Large intestine (tissue), 3 donors: Measurements from ENCODE around the gene MAML2. TPM values are rescaled to one million over a fixed set of nuclear protein-coding genes. Genes with fewer than 3 reads are reported as not detected.
A peak's percentile ranks its signal among the peaks of the same experiment; 100 is the strongest.

Source experiments
- DNase-seq, 2 donors: peaks; one replicate each; pipeline versions ENCODE4 v3.0.0 to v3.0.0-alpha.2; 2013
- H3K27ac ChIP-seq: one replicate; pipeline ENCODE4 v1.5.1; 2013; ENCODE audit warnings: low read length
- H3K27me3 ChIP-seq: 2 replicates; pipeline ENCODE4 v1.6.1; 2013; ENCODE audit warnings: low read length; ENCODE audit not compliant: control insufficient read depth, insufficient read depth
- H3K36me3 ChIP-seq: 2 replicates; pipeline ENCODE4 v1.6.1; 2013; ENCODE audit warnings: low read length; ENCODE audit not compliant: control insufficient read depth, insufficient read depth
- H3K4me1 ChIP-seq: one replicate; pipeline ENCODE4 v1.6.1; 2013; ENCODE audit warnings: low read length; ENCODE audit not compliant: control insufficient read depth, insufficient read depth
- H3K4me3 ChIP-seq: one replicate; pipeline ENCODE4 v1.5.1; 2013; ENCODE audit warnings: low read length
- H3K9me3 ChIP-seq: one replicate; pipeline ENCODE4 v1.6.1; 2013; ENCODE audit warnings: mild to moderate bottlenecking, low read depth, low read length, moderate library complexity; ENCODE audit not compliant: control insufficient read depth
- WGBS: methylation state at CpG from one replicate; pipeline ENCODE4 v1.1.5; 2013; ENCODE audit warnings: low lambda C conversion rate; ENCODE audit not compliant: insufficient coverage; 5-methylcytosine and 5-hydroxymethylcytosine counted together
- polyA plus RNA-seq: library from polyadenylated mRNA; unstranded; fragments of 120-200 nt; gene quantifications from one replicate; pipeline ENCODE4 v1.2.1, GENCODE V29; 2013

The MAML2 gene
- polyA plus RNA-seq, 1 donor, result 11.2 TPM

GRCh38 chr11:96367342-96367741 is 24.3 kb upstream of the MAML2 start:
- Histone ChIP-seq H3K9me3 (peaks cover 5% of the 10 kb centered on the region), H3K27ac (no peak overlapping the region), H3K36me3 (peaks cover 13% of the 10 kb centered on the region), H3K4me3 (no peak overlapping the region), H3K4me1 (no peaks in the 10 kb centered on the region), H3K27me3 (no peaks in the 10 kb centered on the region)
- no CpG with 5 or more reads among the region's 2 CpGs for WGBS
- DNase-seq, result no peak

GRCh38 chr11:96366024-96366423 is 23.0 kb upstream of the MAML2 start:
- no CpG with 5 or more reads among the region's 1 CpG for WGBS
- no peaks in the 10 kb centered on the region for H3K27me3 ChIP-seq
- peaks cover 13% of the 10 kb centered on the region for H3K36me3 ChIP-seq
- H3K27ac ChIP-seq, result no peak overlapping the region
- H3K4me3 ChIP-seq, result no peak overlapping the region
- peaks cover 5% of the 10 kb centered on the region for H3K9me3 ChIP-seq
- H3K4me1 ChIP-seq, result no peaks in the 10 kb centered on the region
- no peak for DNase-seq

- H3K4me1 ChIP-seq, result no peaks in the 10 kb centered on the region
- H3K4me3 ChIP-seq, result no peak overlapping the region
- H3K36me3 ChIP-seq, result peaks cover 13% of the 10 kb centered on the region
- no CpG with 5 or more reads among the region's 1 CpG for WGBS
- peaks cover 5% of the 10 kb centered on the region for H3K9me3 ChIP-seq
- H3K27me3 ChIP-seq, result no peaks in the 10 kb centered on the region
- no peak overlapping the region for H3K27ac ChIP-seq
- DNase-seq, result no peak
These were observed 22.5 kb upstream of the MAML2 start for GRCh38 chr11:96365493-96365892.

GRCh38 chr11:96361778-96362177 is 18.8 kb upstream of the MAML2 start:
- 100% methylated on average over 1 of the region's 2 CpGs for WGBS
- no peak overlapping the region for H3K4me3 ChIP-seq
- H3K27ac ChIP-seq, result no peak overlapping the region
- peaks cover 9% of the 10 kb centered on the region for H3K36me3 ChIP-seq
- H3K9me3 ChIP-seq, result no peaks in the 10 kb centered on the region
- no peaks in the 10 kb centered on the region for H3K27me3 ChIP-seq
- DNase-seq, result no peak
- no peaks in the 10 kb centered on the region for H3K4me1 ChIP-seq

- Histone ChIP-seq H3K36me3 (peaks cover 12% of the 10 kb centered on the region), H3K4me1 (no peaks in the 10 kb centered on the region)
- WGBS, result no CpG with 5 or more reads among the region's 3 CpGs
These were observed 15.3 kb upstream of the MAML2 start for GRCh38 chr11:96358321-96358720.

GRCh38 chr11:96357794-96358193 is 14.8 kb upstream of the MAML2 start:
- H3K4me3 ChIP-seq, result no peak overlapping the region
- peaks cover 12% of the 10 kb centered on the region for H3K36me3 ChIP-seq
- WGBS, result 100% methylated on average over 1 of the region's 1 CpG
- no peaks in the 10 kb centered on the region for H3K27me3 ChIP-seq
- H3K9me3 ChIP-seq, result no peaks in the 10 kb centered on the region
- DNase-seq, result no peak
- H3K4me1 ChIP-seq, result no peaks in the 10 kb centered on the region
- H3K27ac ChIP-seq, result no peak overlapping the region

More at GRCh38 chr11:96358321-96358720, 15.3 kb upstream of the MAML2 start:
- H3K27ac ChIP-seq, result no peak overlapping the region
- no peaks in the 10 kb centered on the region for H3K9me3 ChIP-seq
- DNase-seq, result no peak
- no peak overlapping the region for H3K4me3 ChIP-seq
- no peaks in the 10 kb centered on the region for H3K27me3 ChIP-seq

- Histone ChIP-seq H3K4me3 (no peak overlapping the region), H3K27ac (no peak overlapping the region), H3K36me3 (peaks cover 12% of the 10 kb centered on the region), H3K9me3 (no peaks in the 10 kb centered on the region), H3K4me1 (no peaks in the 10 kb centered on the region), H3K27me3 (no peaks in the 10 kb centered on the region)
- DNase-seq, result no peak
- 100% methylated on average over 3 of the region's 4 CpGs for WGBS
These were observed 13.9 kb upstream of the MAML2 start for GRCh38 chr11:96356848-96357247.

GRCh38 chr11:96342014-96342960 is 708 bp downstream of the MAML2 start:
- peak overlapping the region; percentile 84 for H3K27ac ChIP-seq
- peak in 1 of 2 donors; percentile 65 for DNase-seq

GRCh38 chr11:96341211-96342013 is 1.6 kb downstream of the MAML2 start:
- Histone ChIP-seq H3K27me3 (no peaks in the 10 kb centered on the region), H3K4me3 (peak overlapping the region; percentile 74), H3K36me3 (no peaks in the 10 kb centered on the region), H3K9me3 (no peaks in the 10 kb centered on the region), H3K27ac (peak overlapping the region; percentile 84), H3K4me1 (peaks cover 40% of the 10 kb centered on the region)
- WGBS, result no CpG with 5 or more reads among the region's 26 CpGs
- peak; percentile 55 to 85 for DNase-seq

More at GRCh38 chr11:96342014-96342960, 708 bp downstream of the MAML2 start:
- Histone ChIP-seq H3K36me3 (no peaks in the 10 kb centered on the region), H3K4me1 (peaks cover 35% of the 10 kb centered on the region), H3K9me3 (no peaks in the 10 kb centered on the region), H3K27me3 (no peaks in the 10 kb centered on the region), H3K4me3 (peak overlapping the region; percentile 74)
- WGBS, result 0% methylated on average over 4 of the region's 13 CpGs

- no CpG with 5 or more reads among the region's 4 CpGs for WGBS
- no peak for DNase-seq
- Histone ChIP-seq H3K27ac (peak overlapping the region; percentile 84), H3K9me3 (no peaks in the 10 kb centered on the region), H3K4me3 (peak overlapping the region; percentile 74), H3K36me3 (no peaks in the 10 kb centered on the region), H3K27me3 (no peaks in the 10 kb centered on the region), H3K4me1 (peaks cover 43% of the 10 kb centered on the region)
These were observed 2.5 kb downstream of the MAML2 start for GRCh38 chr11:96340555-96340885.
